ENCODE data around the gene PERP. TPM values are rescaled to one million over a fixed set of nuclear protein-coding genes. Genes with fewer than 3 reads are reported as not detected.

The PERP gene
- total RNA-seq, 2 donors from 2014 or later: 85.4 to 120 TPM

DNA sequence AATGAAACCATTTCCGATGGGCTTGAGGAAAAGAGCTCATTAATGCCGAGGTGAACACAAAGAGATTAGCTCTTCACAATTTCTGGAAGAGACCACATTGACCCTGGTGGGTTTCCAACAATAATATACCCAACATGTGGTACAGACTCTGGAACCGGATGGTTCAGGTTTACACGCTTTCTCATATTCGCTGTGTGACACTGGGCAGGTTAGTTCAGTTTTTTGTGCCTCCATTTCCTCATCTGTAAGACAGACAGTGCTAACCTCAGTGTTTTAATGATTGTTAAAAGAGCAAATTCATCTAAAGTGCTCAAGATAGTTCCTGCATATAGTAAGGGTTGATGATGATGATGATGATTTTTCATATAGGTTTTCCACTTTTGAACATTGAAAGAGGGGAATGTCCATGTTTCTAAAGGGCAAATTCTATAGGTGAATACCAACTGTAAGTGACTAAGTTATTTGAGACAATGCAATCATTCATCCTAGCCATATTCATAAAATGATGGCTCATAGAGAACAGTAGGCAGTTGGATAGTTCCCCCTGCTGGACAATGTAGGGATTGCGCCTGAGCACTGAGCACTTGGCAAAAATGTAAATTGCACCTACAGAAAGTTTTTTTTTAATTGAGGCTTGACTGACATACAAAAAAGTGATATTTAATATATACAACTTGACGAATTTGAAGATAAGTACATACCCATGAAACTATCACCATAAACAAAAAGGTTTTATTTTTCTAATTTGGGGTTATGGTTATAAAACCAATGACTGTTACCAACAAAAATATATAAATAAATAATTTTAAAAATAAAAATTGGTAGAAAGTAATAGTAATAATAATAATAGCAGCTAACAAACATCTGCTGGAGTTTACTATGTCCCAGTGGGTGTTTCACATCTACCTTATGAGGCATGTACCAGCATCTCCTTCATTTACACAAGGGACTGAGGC lies 2.1 kb upstream of the PERP start:
- WGBS, 2 experiments (ENCODE audit: insufficient coverage in 1 of 2, insufficient read length in 1 of 2): 70 to 91% methylated on average over 5 to 6 of the region's 7 CpGs
- H3K27ac Mint-ChIP-seq: no peak overlapping the region
- no peaks in the 10 kb centered on the region for H3K27me3 ChIP-seq (ENCODE audit: control insufficient read depth, insufficient read depth, low read length, poor library complexity, severe bottlenecking)
- H3K4me1 ChIP-seq (ENCODE audit: control insufficient read depth, insufficient read depth, low read length): no peaks in the 10 kb centered on the region
- no peak overlapping the region for H3K4me3 Mint-ChIP-seq
- TF ChIP-seq, protein P1, sequence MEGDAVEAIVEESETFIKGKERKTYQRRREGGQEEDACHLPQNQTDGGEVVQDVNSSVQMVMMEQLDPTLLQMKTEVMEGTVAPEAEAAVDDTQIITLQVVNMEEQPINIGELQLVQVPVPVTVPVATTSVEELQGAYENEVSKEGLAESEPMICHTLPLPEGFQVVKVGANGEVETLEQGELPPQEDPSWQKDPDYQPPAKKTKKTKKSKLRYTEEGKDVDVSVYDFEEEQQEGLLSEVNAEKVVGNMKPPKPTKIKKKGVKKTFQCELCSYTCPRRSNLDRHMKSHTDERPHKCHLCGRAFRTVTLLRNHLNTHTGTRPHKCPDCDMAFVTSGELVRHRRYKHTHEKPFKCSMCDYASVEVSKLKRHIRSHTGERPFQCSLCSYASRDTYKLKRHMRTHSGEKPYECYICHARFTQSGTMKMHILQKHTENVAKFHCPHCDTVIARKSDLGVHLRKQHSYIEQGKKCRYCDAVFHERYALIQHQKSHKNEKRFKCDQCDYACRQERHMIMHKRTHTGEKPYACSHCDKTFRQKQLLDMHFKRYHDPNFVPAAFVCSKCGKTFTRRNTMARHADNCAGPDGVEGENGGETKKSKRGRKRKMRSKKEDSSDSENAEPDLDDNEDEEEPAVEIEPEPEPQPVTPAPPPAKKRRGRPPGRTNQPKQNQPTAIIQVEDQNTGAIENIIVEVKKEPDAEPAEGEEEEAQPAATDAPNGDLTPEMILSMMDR (conservative IDR thresholded peaks at IDR 0.05): peak; percentile 99
- H3K36me3 Mint-ChIP-seq (ENCODE audit: low read depth): no peaks in the 10 kb centered on the region
- no peaks in the 10 kb centered on the region for H3K27me3 Mint-ChIP-seq (ENCODE audit: insufficient read depth)
- DNase-seq: peak; percentile 86
- no peak overlapping the region for H3K9ac ChIP-seq (ENCODE audit: extremely low read depth, low read length, poor library complexity, severe bottlenecking)
- peaks cover 6% of the 10 kb centered on the region for H3K36me3 ChIP-seq (ENCODE audit: control insufficient read depth, insufficient read depth, low read length)
- peaks cover 18% of the 10 kb centered on the region for H3K4me1 Mint-ChIP-seq
- no peaks in the 10 kb centered on the region for H3K9me3 Mint-ChIP-seq
- H3K27ac ChIP-seq (ENCODE audit: low read depth, low read length): no peak overlapping the region
- peak overlapping the region; percentile 86 for H3K4me3 ChIP-seq (ENCODE audit: low read length)
- no peaks in the 10 kb centered on the region for H3K9me3 ChIP-seq (ENCODE audit: control insufficient read depth, low read length)

DNA sequence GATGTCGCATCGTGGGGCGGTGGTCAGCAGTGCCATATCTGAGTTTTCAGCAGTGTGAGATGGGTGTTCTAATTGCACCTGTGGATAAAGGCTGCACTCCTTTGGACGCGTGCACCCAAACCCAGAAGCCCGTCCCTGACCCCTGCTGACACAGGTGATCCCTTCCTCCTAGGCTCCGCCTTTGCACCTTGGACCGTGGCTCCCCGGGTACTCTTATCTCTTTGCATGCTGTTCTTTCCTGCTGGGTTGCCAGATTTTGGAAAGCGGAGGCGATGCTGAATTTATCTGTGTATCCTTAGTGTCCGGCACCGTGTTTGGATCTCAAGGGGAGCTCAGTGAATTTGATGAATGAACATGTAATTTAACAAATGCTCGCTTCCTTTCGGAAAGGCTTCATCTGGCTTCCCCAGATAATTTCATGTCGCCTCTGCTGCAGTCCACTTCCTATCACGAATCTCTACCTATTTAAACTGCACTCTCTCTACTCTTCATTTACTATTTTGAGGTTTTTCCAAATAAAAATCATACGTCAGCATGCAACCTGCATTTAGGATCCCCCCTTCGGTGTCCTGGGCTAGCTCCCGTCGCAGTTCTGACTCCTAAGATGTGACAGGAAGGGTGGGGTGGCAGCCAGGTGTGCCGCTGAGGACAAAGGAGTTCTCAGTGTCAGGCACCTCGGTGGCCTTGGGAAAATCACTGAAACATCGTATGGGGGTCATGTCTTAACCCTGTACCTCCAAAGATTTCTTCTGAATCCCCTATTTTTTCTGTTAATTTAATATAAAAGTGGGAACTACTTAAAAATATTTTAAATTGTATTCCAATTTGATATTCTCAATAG lies 753 bp upstream of the PERP start:
- Histone ChIP-seq H3K4me3 (ENCODE audit: low read length) (peak overlapping the region; percentile 86), H3K9me3 (ENCODE audit: control insufficient read depth, low read length) (no peaks in the 10 kb centered on the region), H3K27me3 (ENCODE audit: control insufficient read depth, insufficient read depth, low read length, poor library complexity, severe bottlenecking) (no peaks in the 10 kb centered on the region), H3K4me1 (ENCODE audit: control insufficient read depth, insufficient read depth, low read length) (no peaks in the 10 kb centered on the region), H3K27ac (ENCODE audit: low read depth, low read length) (no peak overlapping the region), H3K9ac (ENCODE audit: extremely low read depth, low read length, poor library complexity, severe bottlenecking) (peak overlapping the region; percentile 95), H3K36me3 (ENCODE audit: control insufficient read depth, insufficient read depth, low read length) (peaks cover 15% of the 10 kb centered on the region)
- WGBS, 2 experiments (ENCODE audit: insufficient coverage in 1 of 2, insufficient read length in 1 of 2): 5% methylated on average over 15 to 24 of the region's 24 CpGs
- peak overlapping the region; percentile 92 for H3K4me3 Mint-ChIP-seq
- peak; percentile 86 for DNase-seq
- H3K27me3 Mint-ChIP-seq (ENCODE audit: insufficient read depth): no peaks in the 10 kb centered on the region
- H3K36me3 Mint-ChIP-seq (ENCODE audit: low read depth): peaks cover 9% of the 10 kb centered on the region
- H3K4me1 Mint-ChIP-seq: peaks cover 23% of the 10 kb centered on the region
- H3K9me3 Mint-ChIP-seq: no peaks in the 10 kb centered on the region
- H3K27ac Mint-ChIP-seq: peak overlapping the region; percentile 81
- TF ChIP-seq, protein P1 (conservative IDR thresholded peaks at IDR 0.05): no peak

DNA sequence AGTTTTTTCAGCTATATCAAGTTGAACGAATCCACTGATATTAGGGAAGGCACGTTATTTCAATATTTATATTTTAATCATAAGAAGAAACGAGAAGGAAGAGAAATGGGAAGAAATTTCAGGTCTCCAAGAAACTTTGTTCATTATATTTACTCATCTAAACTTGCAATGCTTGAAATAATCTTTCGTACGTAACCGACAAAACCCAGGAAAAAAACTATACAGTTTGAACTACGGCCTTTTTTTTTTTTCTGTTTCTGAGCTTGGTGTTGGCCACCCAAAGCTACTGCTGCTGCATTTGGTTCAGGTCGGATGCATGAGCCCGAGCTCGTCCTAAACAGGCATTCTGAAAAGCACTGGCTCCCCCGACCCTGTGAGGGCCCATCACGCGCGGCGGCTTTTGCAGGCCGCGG lies 548 bp downstream of the PERP start:
- DNase-seq: no peak
- peaks cover 20% of the 10 kb centered on the region for H3K36me3 Mint-ChIP-seq (ENCODE audit: low read depth)
- TF ChIP-seq, protein P1 (conservative IDR thresholded peaks at IDR 0.05): no peak
- peaks cover 32% of the 10 kb centered on the region for H3K4me1 Mint-ChIP-seq
- Histone ChIP-seq H3K27ac (ENCODE audit: low read depth, low read length) (no peak overlapping the region), H3K27me3 (ENCODE audit: control insufficient read depth, insufficient read depth, low read length, poor library complexity, severe bottlenecking) (no peaks in the 10 kb centered on the region), H3K4me1 (ENCODE audit: control insufficient read depth, insufficient read depth, low read length) (no peaks in the 10 kb centered on the region), H3K9ac (ENCODE audit: extremely low read depth, low read length, poor library complexity, severe bottlenecking) (peak overlapping the region; percentile 95), H3K4me3 (ENCODE audit: low read length) (peak overlapping the region; percentile 86), H3K9me3 (ENCODE audit: control insufficient read depth, low read length) (no peaks in the 10 kb centered on the region), H3K36me3 (ENCODE audit: control insufficient read depth, insufficient read depth, low read length) (peaks cover 16% of the 10 kb centered on the region)
- H3K4me3 Mint-ChIP-seq: peak overlapping the region; percentile 92
- H3K27ac Mint-ChIP-seq: peak overlapping the region; percentile 96
- H3K9me3 Mint-ChIP-seq: no peaks in the 10 kb centered on the region
- no peaks in the 10 kb centered on the region for H3K27me3 Mint-ChIP-seq (ENCODE audit: insufficient read depth)
- WGBS, 2 experiments (ENCODE audit: insufficient coverage in 1 of 2, insufficient read length in 1 of 2): 0% methylated on average over 9 to 14 of the region's 17 CpGs

All from endodermal cell (in vitro differentiated cells).